ENCODE results near the gene CH25H. TPM values are rescaled to one million over a fixed set of nuclear protein-coding genes. Genes with fewer than 3 reads are reported as not detected.

CH25H gene
- total RNA-seq, 4 donors from 2014 or later, result 1.0 to 4.6 (median 1.8) TPM; not detected in 1

- TF ChIP-seq CTCF (IDR thresholded peaks at IDR 0.05; ENCODE audit: low read depth), result no peak
These were observed 22.5 kb downstream of the CH25H start for GRCh38 chr10:89184638-89185037.

GRCh38 chr10:89183571-89183970 lies 23.5 kb downstream of the CH25H start:
- TF ChIP-seq CTCF (IDR thresholded peaks at IDR 0.05; ENCODE audit: low read depth), result no peak

- no peak for TF ChIP-seq CTCF (IDR thresholded peaks at IDR 0.05; ENCODE audit: low read depth)
These were observed 24.2 kb downstream of the CH25H start for GRCh38 chr10:89182894-89183293.

GRCh38 chr10:89175816-89176215 lies 31.3 kb downstream of the CH25H start:
- TF ChIP-seq CTCF (IDR thresholded peaks at IDR 0.05; ENCODE audit: low read depth), result no peak

- TF ChIP-seq CTCF (IDR thresholded peaks at IDR 0.05; ENCODE audit: low read depth), result no peak
These were observed 34.0 kb downstream of the CH25H start for GRCh38 chr10:89173075-89173474.

GRCh38 chr10:89171996-89172395 lies 35.1 kb downstream of the CH25H start:
- no peak for TF ChIP-seq CTCF (IDR thresholded peaks at IDR 0.05; ENCODE audit: low read depth)

GRCh38 chr10:89171263-89171872 lies 35.7 kb downstream of the CH25H start:
- no peak for TF ChIP-seq CTCF (IDR thresholded peaks at IDR 0.05; ENCODE audit: low read depth)
